Measurements from ENCODE around the gene CFAP107.

The CFAP107 gene

GRCh38 chr1:12798911-12799310 is 52.9 kb downstream of the CFAP107 start:
- Histone ChIP-seq H3K9ac (ENCODE audit: low read length in 5 of 5) (no peak overlapping the region), H3K27ac (ENCODE audit: low read depth, low read length) (no peak overlapping the region), H3K36me3 (ENCODE audit: control insufficient read depth in 5 of 5, insufficient read depth in 5 of 5, low read length in 5 of 5) (no peaks in the 10 kb centered on the region), H3K9me3 (ENCODE audit: control insufficient read depth in 5 of 5, low read length in 5 of 5) (no peaks in the 10 kb centered on the region), H3K27me3 (ENCODE audit: control insufficient read depth in 5 of 5, insufficient read depth in 4 of 5, low read length in 5 of 5) (no peaks in the 10 kb centered on the region), H3K4me3 (ENCODE audit: low read depth in 1 of 5, low read length in 5 of 5) (no peak overlapping the region), H3K4me1 (ENCODE audit: control insufficient read depth in 5 of 5, insufficient read depth in 5 of 5, low read length in 5 of 5) (no peaks in the 10 kb centered on the region)

- Histone ChIP-seq H3K9ac (ENCODE audit: low read length in 5 of 5) (no peak overlapping the region), H3K4me3 (ENCODE audit: low read depth in 1 of 5, low read length in 5 of 5) (no peak overlapping the region), H3K27ac (ENCODE audit: low read depth, low read length) (no peak overlapping the region), H3K9me3 (ENCODE audit: control insufficient read depth in 5 of 5, low read length in 5 of 5) (no peaks in the 10 kb centered on the region), H3K27me3 (ENCODE audit: control insufficient read depth in 5 of 5, insufficient read depth in 4 of 5, low read length in 5 of 5) (no peaks in the 10 kb centered on the region), H3K4me1 (ENCODE audit: control insufficient read depth in 5 of 5, insufficient read depth in 5 of 5, low read length in 5 of 5) (no peaks in the 10 kb centered on the region), H3K36me3 (ENCODE audit: control insufficient read depth in 5 of 5, insufficient read depth in 5 of 5, low read length in 5 of 5) (no peaks in the 10 kb centered on the region)
Measured at GRCh38 chr1:12799730-12800129, 53.7 kb downstream of the CFAP107 start.

- H3K27ac ChIP-seq (ENCODE audit: low read depth, low read length) = no peak overlapping the region
- H3K4me1 ChIP-seq (ENCODE audit: control insufficient read depth in 5 of 5, insufficient read depth in 5 of 5, low read length in 5 of 5) = no peaks in the 10 kb centered on the region
- H3K27me3 ChIP-seq (ENCODE audit: control insufficient read depth in 5 of 5, insufficient read depth in 4 of 5, low read length in 5 of 5) = peaks cover 0 to 4% (median 3%) of the 10 kb centered on the region in 5 donors
- peaks cover 0 to 4% (median 0%) of the 10 kb centered on the region in 5 donors for H3K9me3 ChIP-seq (ENCODE audit: control insufficient read depth in 5 of 5, low read length in 5 of 5)
- H3K4me3 ChIP-seq (ENCODE audit: low read depth in 1 of 5, low read length in 5 of 5) = no peak overlapping the region
- H3K36me3 ChIP-seq (ENCODE audit: control insufficient read depth in 5 of 5, insufficient read depth in 5 of 5, low read length in 5 of 5) = no peaks in the 10 kb centered on the region
- no peak overlapping the region for H3K9ac ChIP-seq (ENCODE audit: low read length in 5 of 5)
Measured at GRCh38 chr1:12809933-12810332, 63.9 kb downstream of the CFAP107 start.

GRCh38 chr1:12810691-12811408 is 64.8 kb downstream of the CFAP107 start:
- no peak overlapping the region for H3K9ac ChIP-seq (ENCODE audit: low read length in 5 of 5)
- no peaks in the 10 kb centered on the region for H3K4me1 ChIP-seq (ENCODE audit: control insufficient read depth in 5 of 5, insufficient read depth in 5 of 5, low read length in 5 of 5)
- H3K4me3 ChIP-seq (ENCODE audit: low read depth in 1 of 5, low read length in 5 of 5) = no peak overlapping the region
- peaks cover 0 to 4% (median 3%) of the 10 kb centered on the region in 5 donors for H3K27me3 ChIP-seq (ENCODE audit: control insufficient read depth in 5 of 5, insufficient read depth in 4 of 5, low read length in 5 of 5)
- H3K9me3 ChIP-seq (ENCODE audit: control insufficient read depth in 5 of 5, low read length in 5 of 5) = no peaks in the 10 kb centered on the region
- H3K27ac ChIP-seq (ENCODE audit: low read depth, low read length) = no peak overlapping the region
- no peaks in the 10 kb centered on the region for H3K36me3 ChIP-seq (ENCODE audit: control insufficient read depth in 5 of 5, insufficient read depth in 5 of 5, low read length in 5 of 5)

GRCh38 chr1:12811409-12811784 is 65.4 kb downstream of the CFAP107 start:
- Histone ChIP-seq H3K9me3 (ENCODE audit: control insufficient read depth in 5 of 5, low read length in 5 of 5) (no peaks in the 10 kb centered on the region), H3K27ac (ENCODE audit: low read depth, low read length) (no peak overlapping the region), H3K27me3 (ENCODE audit: control insufficient read depth in 5 of 5, insufficient read depth in 4 of 5, low read length in 5 of 5) (peaks cover 0 to 4% (median 3%) of the 10 kb centered on the region in 5 donors), H3K36me3 (ENCODE audit: control insufficient read depth in 5 of 5, insufficient read depth in 5 of 5, low read length in 5 of 5) (no peaks in the 10 kb centered on the region), H3K4me1 (ENCODE audit: control insufficient read depth in 5 of 5, insufficient read depth in 5 of 5, low read length in 5 of 5) (no peaks in the 10 kb centered on the region), H3K4me3 (ENCODE audit: low read depth in 1 of 5, low read length in 5 of 5) (no peak overlapping the region), H3K9ac (ENCODE audit: low read length in 5 of 5) (no peak overlapping the region)

All from subcutaneous abdominal adipose tissue (tissue), 5 donors.